ENCODE measurements around the gene ADI1. TPM values are rescaled to one million over a fixed set of nuclear protein-coding genes. Genes with fewer than 3 reads are reported as not detected.

The ADI1 gene
- total and polyA plus RNA-seq, 4 donors, result 56.2 to 660 (median 158) TPM

- TF ChIP-seq CTCF (IDR thresholded peaks at IDR 0.05; ENCODE audit: low read depth, low read length, missing input control), result no peak
- no peak for TF ChIP-seq HNF4G (IDR thresholded peaks at IDR 0.05)
- TF ChIP-seq YY1 (IDR thresholded peaks at IDR 0.05), result no peak
- no peak for TF ChIP-seq RAD21 (IDR thresholded peaks at IDR 0.05)
Measured at GRCh38 chr2:3459185-3460015, 59.9 kb downstream of the ADI1 start (continued).

- Histone ChIP-seq H3K4me1 (ENCODE audit: control insufficient read depth in 4 of 4, insufficient read depth in 4 of 4, low read length in 3 of 4) (peaks cover 0 to 13% (median 8%) of the 10 kb centered on the region in 4 donors), H3K9me3 (ENCODE audit: control insufficient read depth in 4 of 4, low read length in 3 of 4) (no peaks in the 10 kb centered on the region), H3K27me3 (ENCODE audit: control insufficient read depth in 4 of 4, insufficient read depth in 4 of 4, low read length in 3 of 4) (no peaks in the 10 kb centered on the region), H3K9ac (ENCODE audit: low read depth in 1 of 2, low read length in 2 of 2) (no peak overlapping the region), H3K36me3 (ENCODE audit: control insufficient read depth in 4 of 4, insufficient read depth in 3 of 4, low read depth in 1 of 4, low read length in 3 of 4) (peaks cover 4 to 26% (median 7%) of the 10 kb centered on the region in 4 donors), H3K27ac (ENCODE audit: low read depth in 1 of 2, low read length in 2 of 2) (no peak overlapping the region), H3K4me3 (ENCODE audit: low read depth in 1 of 3, low read length in 3 of 3) (no peak overlapping the region)
- no peak for TF ChIP-seq FOXA1 (IDR thresholded peaks at IDR 0.05)
- TF ChIP-seq FOXA2 (IDR thresholded peaks at IDR 0.05), result no peak
- no peak for TF ChIP-seq GABPA (IDR thresholded peaks at IDR 0.05 in 1 of 2, conservative IDR thresholded peaks at IDR 0.05 in 1 of 2)
- no peak for TF ChIP-seq SP1 (IDR thresholded peaks at IDR 0.05)
- TF ChIP-seq HNF4G (IDR thresholded peaks at IDR 0.05), result no peak
- TF ChIP-seq TAF1 (conservative IDR thresholded peaks at IDR 0.05), result no peak
- TF ChIP-seq RAD21 (IDR thresholded peaks at IDR 0.05), result no peak
- TF ChIP-seq, protein P1, sequence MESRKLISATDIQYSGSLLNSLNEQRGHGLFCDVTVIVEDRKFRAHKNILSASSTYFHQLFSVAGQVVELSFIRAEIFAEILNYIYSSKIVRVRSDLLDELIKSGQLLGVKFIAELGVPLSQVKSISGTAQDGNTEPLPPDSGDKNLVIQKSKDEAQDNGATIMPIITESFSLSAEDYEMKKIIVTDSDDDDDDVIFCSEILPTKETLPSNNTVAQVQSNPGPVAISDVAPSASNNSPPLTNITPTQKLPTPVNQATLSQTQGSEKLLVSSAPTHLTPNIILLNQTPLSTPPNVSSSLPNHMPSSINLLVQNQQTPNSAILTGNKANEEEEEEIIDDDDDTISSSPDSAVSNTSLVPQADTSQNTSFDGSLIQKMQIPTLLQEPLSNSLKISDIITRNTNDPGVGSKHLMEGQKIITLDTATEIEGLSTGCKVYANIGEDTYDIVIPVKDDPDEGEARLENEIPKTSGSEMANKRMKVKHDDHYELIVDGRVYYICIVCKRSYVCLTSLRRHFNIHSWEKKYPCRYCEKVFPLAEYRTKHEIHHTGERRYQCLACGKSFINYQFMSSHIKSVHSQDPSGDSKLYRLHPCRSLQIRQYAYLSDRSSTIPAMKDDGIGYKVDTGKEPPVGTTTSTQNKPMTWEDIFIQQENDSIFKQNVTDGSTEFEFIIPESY (IDR thresholded peaks at IDR 0.05), result no peak
- TF ChIP-seq, protein P2, sequence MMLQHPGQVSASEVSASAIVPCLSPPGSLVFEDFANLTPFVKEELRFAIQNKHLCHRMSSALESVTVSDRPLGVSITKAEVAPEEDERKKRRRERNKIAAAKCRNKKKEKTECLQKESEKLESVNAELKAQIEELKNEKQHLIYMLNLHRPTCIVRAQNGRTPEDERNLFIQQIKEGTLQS (IDR thresholded peaks at IDR 0.05), result no peak
- TF ChIP-seq, protein P3, sequence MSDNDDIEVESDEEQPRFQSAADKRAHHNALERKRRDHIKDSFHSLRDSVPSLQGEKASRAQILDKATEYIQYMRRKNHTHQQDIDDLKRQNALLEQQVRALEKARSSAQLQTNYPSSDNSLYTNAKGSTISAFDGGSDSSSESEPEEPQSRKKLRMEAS (IDR thresholded peaks at IDR 0.05), result no peak
- no peak for TF ChIP-seq HNF4A (conservative IDR thresholded peaks at IDR 0.05)
- 93% methylated on average over 10 of the region's 10 CpGs for WGBS
- no peak for DNase-seq (ENCODE audit: low spot score)
Measured at GRCh38 chr2:3458396-3459184, 60.7 kb downstream of the ADI1 start.
